ENCODE results near the gene NUDCD2. TPM values are rescaled to one million over a fixed set of nuclear protein-coding genes. Genes with fewer than 3 reads are reported as not detected.

The NUDCD2 gene
- total RNA-seq, 1 experiment from 2014 or later: 56.8 TPM

GRCh38 chr5:163459819-163460561, at the start of gene NUDCD2 (continued):
- TF ChIP-seq, protein P1, sequence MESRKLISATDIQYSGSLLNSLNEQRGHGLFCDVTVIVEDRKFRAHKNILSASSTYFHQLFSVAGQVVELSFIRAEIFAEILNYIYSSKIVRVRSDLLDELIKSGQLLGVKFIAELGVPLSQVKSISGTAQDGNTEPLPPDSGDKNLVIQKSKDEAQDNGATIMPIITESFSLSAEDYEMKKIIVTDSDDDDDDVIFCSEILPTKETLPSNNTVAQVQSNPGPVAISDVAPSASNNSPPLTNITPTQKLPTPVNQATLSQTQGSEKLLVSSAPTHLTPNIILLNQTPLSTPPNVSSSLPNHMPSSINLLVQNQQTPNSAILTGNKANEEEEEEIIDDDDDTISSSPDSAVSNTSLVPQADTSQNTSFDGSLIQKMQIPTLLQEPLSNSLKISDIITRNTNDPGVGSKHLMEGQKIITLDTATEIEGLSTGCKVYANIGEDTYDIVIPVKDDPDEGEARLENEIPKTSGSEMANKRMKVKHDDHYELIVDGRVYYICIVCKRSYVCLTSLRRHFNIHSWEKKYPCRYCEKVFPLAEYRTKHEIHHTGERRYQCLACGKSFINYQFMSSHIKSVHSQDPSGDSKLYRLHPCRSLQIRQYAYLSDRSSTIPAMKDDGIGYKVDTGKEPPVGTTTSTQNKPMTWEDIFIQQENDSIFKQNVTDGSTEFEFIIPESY (IDR thresholded peaks at IDR 0.05; ENCODE audit: extremely low read depth, insufficient replicate concordance, low read length): no peak
- no peak for TF ChIP-seq FOSL1 (IDR thresholded peaks at IDR 0.05; ENCODE audit: low read depth)
- TF ChIP-seq POLR2A (IDR thresholded peaks at IDR 0.05; ENCODE audit: borderline replicate concordance, extremely low read depth, insufficient read depth, insufficient read length): peak; percentile 69
- peak; percentile 92 for TF ChIP-seq POLR2AphosphoS5 (IDR thresholded peaks at IDR 0.05; ENCODE audit: low read depth, low read length)

GRCh38 chr5:163509291-163509951, 49.5 kb upstream of the NUDCD2 start:
- Histone ChIP-seq H3K36me3 (ENCODE audit: control insufficient read depth in 1 of 2, insufficient read depth in 2 of 2, low read length in 2 of 2) (peaks cover 8 to 15% of the 10 kb centered on the region in 2 experiments; a peak in 2 of 4 replicates), H4K20me1 (ENCODE audit: insufficient read depth) (no peaks in the 10 kb centered on the region), H3K4me3 (replicated peaks in 1 of 2; ENCODE audit: low read depth in 1 of 2, low read length in 2 of 2) (no peak overlapping the region), H2AFZ (ENCODE audit: low read depth, low read length, poor library complexity, severe bottlenecking) (no peak overlapping the region), H3K4me2 (ENCODE audit: low read length) (no peak overlapping the region), H3K9me2 (ENCODE audit: insufficient read depth) (no peaks in the 10 kb centered on the region), H3K27me3 (ENCODE audit: insufficient read depth, low read length) (no peaks in the 10 kb centered on the region), H3K9ac (ENCODE audit: low read length) (no peak overlapping the region), H3K9me3 (ENCODE audit: control insufficient read depth in 1 of 2, insufficient read depth in 1 of 2, low read depth in 1 of 2, low read length in 2 of 2) (no peaks in the 10 kb centered on the region), H3K79me2 (ENCODE audit: insufficient read depth, low read length) (peaks cover 66% of the 10 kb centered on the region), H3K4me1 (ENCODE audit: control insufficient read depth in 1 of 2, insufficient read depth in 2 of 2, low read length in 2 of 2) (peaks cover 6 to 12% of the 10 kb centered on the region in 2 experiments; a peak in 2 of 4 replicates), H3K27ac (ENCODE audit: low read depth, low read length) (no peak overlapping the region)
- RAD21 ChIA-PET (ENCODE audit: low non-redundant PET in 1 of 2, low total read pairs in 2 of 2, uncharacterized antibody in 2 of 2, unreplicated experiment in 2 of 2): no interaction called here
- no TSS peak for BruUV-seq (replicated peaks)
- no peak for ATAC-seq
- POLR2A ChIA-PET: no interaction called here
- intact Hi-C loops (cut with micrococcal nuclease): no loop called here
- DNase-seq (ENCODE audit: low read depth, low spot score): no peak
- CTCF ChIA-PET: no interaction called here
- TF ChIP-seq CBX3 (IDR thresholded peaks at IDR 0.05; ENCODE audit: low read depth): no peak
- no peak for TF ChIP-seq YY1 (IDR thresholded peaks at IDR 0.05; ENCODE audit: extremely low read depth, insufficient replicate concordance, low read depth, low read length)
- no peak for TF ChIP-seq ATF3 (IDR thresholded peaks at IDR 0.05)
- TF ChIP-seq EZH2phosphoT487 (IDR thresholded peaks at IDR 0.05; ENCODE audit: borderline replicate concordance): no peak
- TF ChIP-seq, protein P2, sequence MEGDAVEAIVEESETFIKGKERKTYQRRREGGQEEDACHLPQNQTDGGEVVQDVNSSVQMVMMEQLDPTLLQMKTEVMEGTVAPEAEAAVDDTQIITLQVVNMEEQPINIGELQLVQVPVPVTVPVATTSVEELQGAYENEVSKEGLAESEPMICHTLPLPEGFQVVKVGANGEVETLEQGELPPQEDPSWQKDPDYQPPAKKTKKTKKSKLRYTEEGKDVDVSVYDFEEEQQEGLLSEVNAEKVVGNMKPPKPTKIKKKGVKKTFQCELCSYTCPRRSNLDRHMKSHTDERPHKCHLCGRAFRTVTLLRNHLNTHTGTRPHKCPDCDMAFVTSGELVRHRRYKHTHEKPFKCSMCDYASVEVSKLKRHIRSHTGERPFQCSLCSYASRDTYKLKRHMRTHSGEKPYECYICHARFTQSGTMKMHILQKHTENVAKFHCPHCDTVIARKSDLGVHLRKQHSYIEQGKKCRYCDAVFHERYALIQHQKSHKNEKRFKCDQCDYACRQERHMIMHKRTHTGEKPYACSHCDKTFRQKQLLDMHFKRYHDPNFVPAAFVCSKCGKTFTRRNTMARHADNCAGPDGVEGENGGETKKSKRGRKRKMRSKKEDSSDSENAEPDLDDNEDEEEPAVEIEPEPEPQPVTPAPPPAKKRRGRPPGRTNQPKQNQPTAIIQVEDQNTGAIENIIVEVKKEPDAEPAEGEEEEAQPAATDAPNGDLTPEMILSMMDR (IDR thresholded peaks at IDR 0.05 in 2 of 3, conservative IDR thresholded peaks at IDR 0.05 in 1 of 3; ENCODE audit: borderline replicate concordance in 1 of 3, insufficient read depth in 1 of 3, low read depth in 2 of 3, low read length in 2 of 3): no peak
- no peak for TF ChIP-seq POLR2AphosphoS5 (IDR thresholded peaks at IDR 0.05; ENCODE audit: low read depth, low read length)
- TF ChIP-seq ZNF274 (IDR thresholded peaks at IDR 0.05; ENCODE audit: low read depth, low read length): no peak
- TF ChIP-seq POLR2A (IDR thresholded peaks at IDR 0.05; ENCODE audit: borderline replicate concordance, extremely low read depth, insufficient read depth, insufficient read length): no peak
- TF ChIP-seq JUND (IDR thresholded peaks at IDR 0.05): no peak
- no peak for TF ChIP-seq CEBPB (IDR thresholded peaks at IDR 0.05; ENCODE audit: low read depth)
- TF ChIP-seq SIN3A (IDR thresholded peaks at IDR 0.05; ENCODE audit: low read depth): no peak
- no peak for TF ChIP-seq FOSL1 (IDR thresholded peaks at IDR 0.05; ENCODE audit: low read depth)
- TF ChIP-seq MAX (IDR thresholded peaks at IDR 0.05): no peak
- no peak for TF ChIP-seq SP1 (IDR thresholded peaks at IDR 0.05; ENCODE audit: low read depth)
- TF ChIP-seq EGR1 (IDR thresholded peaks at IDR 0.05; ENCODE audit: low read depth): no peak
- TF ChIP-seq SRF (IDR thresholded peaks at IDR 0.05; ENCODE audit: low read depth): no peak
- TF ChIP-seq ELF1 (IDR thresholded peaks at IDR 0.05; ENCODE audit: borderline replicate concordance, low read depth): no peak
- no peak for TF ChIP-seq ZFX (IDR thresholded peaks at IDR 0.05)
- no peak for TF ChIP-seq TCF7L2 (IDR thresholded peaks at IDR 0.05; ENCODE audit: borderline replicate concordance, extremely low read depth, insufficient read depth, insufficient read length)

All from HCT116 (cell line).